Subcutaneous adipose tissue (tissue), 4 donors: ENCODE measurements around the gene STT3B. TPM values are rescaled to one million over a fixed set of nuclear protein-coding genes. Genes with fewer than 3 reads are reported as not detected.

Experiments
- total RNA-seq, 4 donors: library from RNA; depleted of rRNA; stranded (reverse); fragments of >200 nt; gene quantifications; one replicate each; pipeline ENCODE4 v1.1.0, GENCODE V29; 2016
- TF ChIP-seq, protein P1 (sequence below): fragments of 450-650 bp; IDR thresholded peaks from one replicate; pipeline ENCODE4 v1.5.1; 2016; ENCODE audit warnings: low read depth, mild to moderate bottlenecking, control low read depth, antibody characterized with exemption, moderate library complexity

Gene STT3B
- 100 to 1,000 TPM in 2 of 4 donors, 10 to 100 TPM in 2; 57.6 to 128 (median 103) TPM for total RNA-seq

DNA sequence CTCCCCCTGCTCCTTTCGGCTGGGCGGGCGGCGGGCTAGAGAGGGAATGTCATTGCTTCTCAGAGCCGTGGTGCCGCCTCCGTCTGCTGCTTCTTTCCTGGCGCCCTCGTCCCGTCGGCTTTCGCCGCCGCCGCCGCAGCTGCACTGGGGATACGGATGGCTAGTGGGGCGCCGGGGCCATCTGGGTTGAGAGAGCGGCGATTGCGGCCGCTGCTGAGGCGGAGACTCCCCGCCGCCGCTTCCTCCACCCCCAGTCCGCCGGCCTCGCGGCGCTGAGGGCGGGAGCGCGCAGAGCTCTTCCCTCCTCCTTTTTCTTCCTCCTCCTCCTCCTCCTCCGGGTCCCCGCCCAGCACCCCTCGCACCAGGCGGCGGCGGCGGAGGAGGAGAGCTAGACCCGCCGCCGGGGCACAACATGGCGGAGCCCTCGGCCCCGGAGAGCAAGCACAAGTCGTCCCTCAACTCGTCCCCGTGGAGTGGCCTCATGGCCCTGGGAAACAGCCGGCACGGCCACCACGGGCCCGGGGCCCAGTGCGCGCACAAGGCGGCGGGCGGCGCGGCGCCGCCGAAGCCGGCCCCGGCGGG is at the start of gene STT3B:
Gene STT3B, plus strand, starts transcription at position 339 of the 582 bp plus-strand sequence. Its CDS starts 74 bp downstream, at position 413.
- TF ChIP-seq, protein P1, sequence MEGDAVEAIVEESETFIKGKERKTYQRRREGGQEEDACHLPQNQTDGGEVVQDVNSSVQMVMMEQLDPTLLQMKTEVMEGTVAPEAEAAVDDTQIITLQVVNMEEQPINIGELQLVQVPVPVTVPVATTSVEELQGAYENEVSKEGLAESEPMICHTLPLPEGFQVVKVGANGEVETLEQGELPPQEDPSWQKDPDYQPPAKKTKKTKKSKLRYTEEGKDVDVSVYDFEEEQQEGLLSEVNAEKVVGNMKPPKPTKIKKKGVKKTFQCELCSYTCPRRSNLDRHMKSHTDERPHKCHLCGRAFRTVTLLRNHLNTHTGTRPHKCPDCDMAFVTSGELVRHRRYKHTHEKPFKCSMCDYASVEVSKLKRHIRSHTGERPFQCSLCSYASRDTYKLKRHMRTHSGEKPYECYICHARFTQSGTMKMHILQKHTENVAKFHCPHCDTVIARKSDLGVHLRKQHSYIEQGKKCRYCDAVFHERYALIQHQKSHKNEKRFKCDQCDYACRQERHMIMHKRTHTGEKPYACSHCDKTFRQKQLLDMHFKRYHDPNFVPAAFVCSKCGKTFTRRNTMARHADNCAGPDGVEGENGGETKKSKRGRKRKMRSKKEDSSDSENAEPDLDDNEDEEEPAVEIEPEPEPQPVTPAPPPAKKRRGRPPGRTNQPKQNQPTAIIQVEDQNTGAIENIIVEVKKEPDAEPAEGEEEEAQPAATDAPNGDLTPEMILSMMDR: no peak

DNA sequence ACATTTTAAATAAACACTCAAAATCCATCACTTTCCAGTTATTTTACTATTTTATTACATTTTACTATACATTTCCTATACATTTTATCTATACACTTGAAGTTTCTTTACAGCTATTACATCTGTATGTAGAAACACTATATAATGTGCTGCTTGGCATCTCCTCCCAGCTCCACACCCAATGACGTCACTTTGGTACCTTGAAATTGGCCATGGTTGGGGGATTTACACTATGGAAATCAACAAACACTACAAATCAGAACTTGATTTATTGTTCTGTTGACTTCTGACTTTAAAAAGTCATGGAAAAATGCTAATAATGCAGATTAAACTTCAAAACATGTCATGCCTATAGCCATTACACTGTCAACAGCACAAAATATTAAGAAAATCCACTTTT is 48.9 kb upstream of the STT3B start:
- TF ChIP-seq, protein P1: no peak

DNA sequence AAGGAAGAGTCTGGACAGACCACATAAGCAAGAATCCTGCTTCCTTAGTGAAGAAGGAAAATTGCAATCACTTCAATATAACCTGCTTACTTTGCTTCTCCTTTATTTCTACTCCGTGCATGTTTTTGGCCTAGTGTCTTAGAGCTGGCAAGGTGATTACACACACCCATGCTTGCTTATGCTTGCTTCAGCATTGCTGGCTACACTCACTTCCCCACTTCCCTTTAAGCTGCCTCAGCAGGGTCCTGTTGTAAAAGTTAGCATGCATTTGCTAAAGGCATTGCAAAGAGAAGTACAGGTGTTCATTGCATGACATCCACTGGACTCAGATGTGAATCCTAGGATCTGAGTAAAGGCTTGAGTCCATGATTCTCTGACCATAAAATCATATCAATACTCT is 47.5 kb upstream of the STT3B start:
- TF ChIP-seq, protein P1: no peak

DNA sequence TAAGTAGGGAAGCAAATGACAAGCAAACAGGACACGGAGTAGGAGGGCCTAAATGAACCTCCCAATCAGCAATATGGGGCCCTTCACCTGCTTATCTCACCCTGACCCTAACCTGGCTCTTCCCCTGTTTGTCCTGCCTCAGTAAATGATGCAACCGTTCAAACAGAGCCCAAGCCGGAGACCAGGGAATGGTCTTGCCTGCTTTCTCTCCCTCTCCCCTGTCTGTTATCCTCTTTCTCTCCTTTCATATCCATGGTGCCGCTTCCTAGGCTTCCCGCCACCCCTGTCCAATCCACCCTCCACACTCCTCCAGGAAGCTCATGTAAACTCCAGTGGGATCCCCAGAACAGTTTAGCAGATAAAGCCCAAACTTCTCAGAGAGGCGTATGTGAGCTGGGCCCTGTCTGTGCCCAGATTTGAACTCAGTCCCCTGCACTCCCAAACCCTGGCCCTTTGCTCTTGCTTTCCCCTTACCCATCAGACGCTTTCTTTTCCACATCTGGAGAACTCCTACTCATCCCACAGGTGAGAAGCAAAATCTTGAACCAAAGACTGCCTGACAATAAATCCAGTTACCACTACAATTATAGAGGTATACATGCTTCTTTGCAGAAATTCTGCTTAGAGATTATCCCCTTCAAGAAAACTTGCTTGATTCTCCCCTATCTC is 45.7 kb upstream of the STT3B start:
- TF ChIP-seq, protein P1: no peak

DNA sequence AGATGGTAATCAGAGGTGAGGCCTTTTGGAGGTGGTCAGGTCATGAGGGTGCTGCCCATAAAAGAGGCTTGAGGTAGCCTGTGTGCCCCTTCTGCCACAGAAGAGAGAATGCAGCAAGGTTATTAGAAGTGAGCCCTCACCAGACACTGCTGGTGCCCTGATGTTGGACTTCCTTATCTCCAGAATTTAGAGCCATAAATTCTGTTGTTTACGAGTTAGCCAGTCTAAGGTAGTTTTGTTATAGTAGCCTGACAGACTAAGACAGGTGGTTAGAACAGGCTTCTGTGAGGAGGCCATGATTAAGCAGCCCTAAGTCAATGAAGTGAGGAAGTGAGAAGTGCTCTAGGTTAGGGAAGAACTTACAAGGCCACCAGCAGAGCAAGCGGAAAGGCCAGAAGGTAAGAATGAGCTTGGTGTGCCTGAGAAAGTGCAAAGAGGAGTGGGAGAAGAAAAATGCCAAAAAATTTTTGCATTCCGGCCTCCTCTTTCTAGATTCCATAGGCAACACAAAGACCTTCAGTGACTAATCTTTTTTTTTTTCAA is 44.2 kb upstream of the STT3B start:
- TF ChIP-seq, protein P1: no peak

DNA sequence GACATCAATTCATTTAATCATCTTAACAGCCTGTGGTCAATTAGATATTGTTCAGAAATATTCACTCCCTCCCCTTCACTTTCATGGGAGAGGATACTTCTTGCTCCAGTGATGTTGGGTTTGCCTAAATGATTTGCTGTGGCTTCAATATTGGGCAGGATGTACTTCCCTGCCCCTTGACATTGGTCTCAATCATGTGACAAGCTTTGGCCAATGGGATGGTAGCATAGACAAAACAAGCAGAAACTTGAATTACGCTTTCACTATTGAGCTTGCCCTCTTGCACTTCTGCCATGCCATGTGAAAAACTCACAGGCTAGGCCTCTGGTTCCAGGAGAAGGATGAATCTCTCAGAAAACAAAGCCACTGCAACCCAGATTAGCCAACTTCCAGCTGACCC is 42.2 kb upstream of the STT3B start:
- TF ChIP-seq, protein P1: no peak

DNA sequence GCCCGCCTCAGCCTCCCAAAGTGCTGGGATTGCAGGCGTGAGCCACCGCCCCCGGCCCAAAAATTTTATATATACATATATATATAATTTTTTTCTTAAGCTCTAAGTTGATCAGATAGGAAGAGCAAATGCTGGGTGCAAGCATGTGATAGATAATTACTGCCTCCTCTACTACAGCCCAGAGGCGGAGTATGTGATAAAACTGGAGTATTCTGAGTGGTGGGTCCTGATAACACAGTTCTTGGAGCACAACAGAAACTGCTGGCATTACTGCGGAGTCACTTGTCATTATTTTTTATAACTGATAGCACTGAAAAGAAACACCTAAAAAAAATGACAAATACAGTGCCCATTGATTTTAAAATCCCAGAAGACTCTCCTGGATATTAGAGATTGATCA is 41.1 kb upstream of the STT3B start:
- TF ChIP-seq, protein P1: no peak
